Hematopoietic multipotent progenitor cell treated with erythropoietin and hydrocortisone succinate and interleukin-3 and kit ligand, for 6 days (in vitro differentiated cells): ENCODE results near the gene CAP1.
"Not testable (repeated sequence)": the region's sequence is repeated elsewhere in the genome, so short reads cannot be mapped to it uniquely, and the experiment has no call there.

Experiments
- DNase-seq: peaks from one replicate; pipeline ENCODE4 v3.0.0-alpha.2; 2015

Gene CAP1

DNA sequence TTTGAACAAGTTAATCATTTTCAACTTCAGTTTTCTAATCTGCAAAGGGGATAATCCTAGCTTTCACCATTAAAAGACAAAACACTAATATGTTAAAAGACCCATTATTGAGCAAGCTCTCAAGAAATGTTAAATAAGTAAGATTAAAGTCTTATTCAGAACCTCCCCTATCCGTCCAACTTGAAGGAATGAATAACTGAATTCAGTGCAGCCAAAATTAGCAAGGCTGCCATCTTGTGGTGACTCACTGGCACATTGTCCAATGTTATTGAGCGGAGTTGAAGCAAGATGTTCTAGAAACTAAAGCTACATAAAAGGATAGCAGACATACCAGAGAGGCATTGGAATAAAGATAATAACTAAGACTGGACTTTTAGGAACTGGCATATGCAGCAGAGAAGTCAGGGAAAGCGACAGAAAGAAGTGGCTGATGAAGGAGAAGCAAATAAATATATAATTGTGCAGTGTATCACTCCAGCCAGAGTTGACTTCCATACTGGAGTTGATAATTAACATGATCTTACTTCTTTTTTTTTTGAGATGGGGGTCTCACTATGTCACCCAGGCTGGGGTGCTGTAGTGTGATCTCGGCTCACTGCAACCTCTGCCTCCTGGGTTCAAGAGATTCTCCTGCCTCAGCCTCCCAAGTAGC lies 8.2 kb upstream of the CAP1 start:
- DNase-seq = peak; percentile 85

DNA sequence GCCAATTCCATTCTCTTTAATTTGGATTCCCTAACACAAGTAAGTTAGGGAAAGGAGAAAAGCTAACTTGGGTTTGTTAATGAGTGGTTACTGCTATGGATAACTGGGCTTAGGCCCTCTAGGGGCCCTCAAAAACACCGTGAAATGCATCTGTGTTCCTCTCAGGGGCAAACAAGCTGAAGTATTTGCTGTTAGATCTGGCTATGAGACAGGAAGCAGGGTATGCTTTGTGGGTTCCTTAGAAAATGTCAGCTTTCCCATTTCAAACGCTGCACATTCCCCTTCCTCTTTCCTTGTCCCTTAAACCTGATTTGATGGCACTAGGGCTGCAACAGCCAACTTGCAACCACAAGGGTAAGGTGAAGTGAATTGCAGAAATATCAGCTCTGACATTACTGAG lies 5.7 kb upstream of the CAP1 start:
- DNase-seq = peak; percentile 46

DNA sequence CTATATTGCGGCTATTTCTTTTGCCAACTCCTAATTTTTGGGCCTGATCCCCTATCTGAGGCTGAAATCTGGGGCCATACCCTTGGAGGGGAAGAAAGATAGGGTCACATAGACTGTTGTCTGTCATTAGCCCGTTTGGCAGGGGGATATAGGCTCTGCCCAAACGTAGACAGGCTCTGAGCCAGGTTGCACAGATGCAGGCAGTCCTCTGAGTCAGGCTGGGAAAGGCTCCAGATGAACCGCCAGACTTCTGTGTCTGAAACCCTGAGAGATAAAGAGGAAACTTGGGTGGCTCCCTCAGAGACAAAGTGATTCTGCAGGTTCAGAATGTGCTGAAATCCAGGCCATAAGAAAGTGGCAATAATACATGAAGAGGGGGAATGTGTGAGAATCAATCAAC lies 4.0 kb upstream of the CAP1 start:
- DNase-seq = peak; percentile 98

DNA sequence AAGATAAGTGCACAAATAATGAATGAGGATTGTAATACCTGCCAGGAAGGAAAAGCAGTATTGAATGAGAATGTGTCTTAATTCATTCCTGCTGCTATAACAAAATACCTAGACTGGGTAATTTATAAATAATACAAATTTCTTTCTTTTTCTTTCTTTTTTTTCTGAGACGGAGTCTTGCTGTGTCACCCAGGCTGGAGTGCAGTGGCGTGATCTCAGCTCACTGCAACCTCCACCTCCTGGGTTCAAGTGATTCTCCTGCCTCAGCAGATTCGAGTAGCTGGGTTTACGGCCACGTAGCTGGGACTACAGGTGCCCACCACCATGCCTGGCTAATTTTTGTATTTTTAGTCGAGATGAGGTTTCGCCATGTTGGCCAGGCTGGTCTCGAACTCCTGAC lies 3.3 kb upstream of the CAP1 start:
- DNase-seq = not testable (repeated sequence)

DNA sequence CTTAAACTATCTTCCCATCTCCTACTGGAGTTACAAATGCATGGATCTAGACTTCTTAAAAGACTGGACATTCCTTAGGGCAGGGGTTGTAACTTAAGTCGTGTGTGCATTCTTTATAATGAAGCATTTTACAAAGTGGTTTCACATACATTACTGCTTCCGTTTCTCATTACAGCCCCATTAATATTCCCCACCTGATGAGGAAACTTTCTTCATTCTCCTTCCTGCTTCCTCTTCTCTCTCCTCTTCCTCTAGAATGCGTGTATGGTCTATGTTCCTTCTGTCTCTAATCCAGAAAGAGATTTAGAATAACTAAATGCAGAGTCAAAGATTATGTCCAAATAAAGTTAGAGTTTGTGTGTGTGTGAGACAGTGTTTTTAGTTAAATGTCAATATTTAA lies 1.8 kb upstream of the CAP1 start:
- DNase-seq = no peak

DNA sequence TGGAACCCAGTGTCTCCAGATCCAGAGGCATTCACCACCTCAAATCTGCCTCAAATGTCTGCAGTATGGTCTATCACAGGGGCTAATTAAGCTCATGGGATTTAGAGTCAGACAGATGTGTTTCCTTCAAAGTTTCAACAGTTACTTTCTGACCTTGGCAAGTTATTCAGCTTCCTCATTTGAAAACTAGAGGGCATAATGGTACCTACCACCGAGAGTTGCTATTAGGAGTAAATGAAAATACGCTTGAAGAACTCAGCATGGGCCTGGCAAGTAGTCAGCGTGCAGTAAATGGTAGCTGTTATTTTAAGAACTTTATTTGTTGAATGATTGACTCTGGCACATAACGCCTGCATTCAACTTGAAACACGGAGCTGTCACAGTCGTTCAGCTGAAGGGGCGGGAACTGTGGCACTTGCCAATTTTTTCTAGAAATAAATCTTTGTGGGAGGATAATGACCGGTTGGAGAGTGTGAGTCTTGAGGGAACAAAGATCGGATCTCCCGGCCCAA lies 1.2 kb upstream of the CAP1 start:
- peak; percentile 76 for DNase-seq

DNA sequence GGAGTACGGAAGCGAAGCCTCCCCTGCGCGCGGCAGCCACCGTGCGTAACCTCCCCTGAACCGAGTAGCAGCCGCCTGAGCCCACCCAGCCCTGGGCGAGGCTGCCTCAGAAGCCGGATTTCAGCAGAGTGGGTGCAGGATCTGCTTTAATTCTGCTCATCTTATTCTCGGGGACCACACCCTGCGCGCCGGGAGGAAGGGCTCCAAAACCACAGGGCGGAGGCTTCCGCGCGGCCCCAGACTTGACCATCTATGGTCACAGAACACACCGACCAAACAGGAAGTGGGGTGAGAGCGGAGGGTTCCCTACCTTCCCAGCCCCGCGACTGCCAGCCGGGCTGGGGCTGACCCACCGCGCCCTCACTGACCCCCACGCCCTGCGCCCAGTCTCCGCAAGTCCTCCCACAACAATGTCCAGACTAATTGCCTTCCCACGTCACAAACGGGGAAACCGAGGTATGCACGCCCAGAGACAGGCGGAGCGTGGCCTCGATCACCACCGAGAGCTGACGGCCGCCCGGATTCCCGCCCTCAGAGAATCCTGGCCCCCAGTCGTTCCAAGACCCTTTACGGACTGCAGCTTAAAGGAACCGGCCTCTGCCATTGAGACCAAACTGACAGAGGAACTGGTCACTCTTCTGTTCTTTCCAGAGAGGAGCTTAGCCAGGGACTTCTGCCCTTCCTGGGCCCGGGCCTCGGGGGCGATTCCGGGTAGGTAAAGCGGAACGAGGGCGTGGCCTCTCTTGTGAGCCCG lies 595 bp upstream of the CAP1 start:
- peak; percentile 93 for DNase-seq

DNA sequence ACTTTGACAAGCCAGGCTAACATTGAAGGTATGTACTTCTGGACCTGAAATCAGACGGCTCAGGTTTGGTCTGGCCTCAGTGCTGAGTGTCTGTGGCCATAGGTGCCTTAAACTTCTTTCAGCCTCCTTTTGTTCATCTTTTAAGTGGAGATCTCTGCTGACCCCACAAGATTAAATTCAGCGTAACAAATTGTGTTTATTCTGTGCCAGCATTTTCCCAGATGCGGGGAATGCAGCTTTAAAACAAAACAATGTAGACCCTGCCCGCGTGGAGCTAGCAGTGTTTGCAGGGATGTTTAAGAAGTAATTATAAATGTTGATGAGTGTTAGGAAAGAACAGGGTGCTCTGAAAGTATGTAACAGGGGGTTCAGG lies 923 bp downstream of the CAP1 start:
- DNase-seq = no peak

DNA sequence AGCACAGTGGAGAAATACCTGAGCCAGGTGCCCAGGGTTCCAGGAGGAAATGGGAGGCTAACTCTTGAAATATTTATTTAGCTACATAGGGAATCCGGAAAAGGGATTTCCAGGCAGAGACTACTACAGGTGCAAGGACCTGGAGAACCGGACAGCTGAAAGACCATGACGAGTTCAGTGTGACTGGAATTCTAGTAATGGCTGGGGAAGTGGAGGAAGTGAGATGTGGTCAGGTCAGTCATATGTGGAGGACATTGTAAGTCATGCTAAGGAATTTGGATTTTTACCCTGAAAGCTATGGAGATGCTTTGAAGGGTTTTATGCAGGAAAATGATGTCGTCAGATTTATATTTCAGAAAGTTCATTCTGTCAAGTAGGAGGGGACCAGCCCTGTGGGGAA lies 1.8 kb downstream of the CAP1 start:
- no peak for DNase-seq

DNA sequence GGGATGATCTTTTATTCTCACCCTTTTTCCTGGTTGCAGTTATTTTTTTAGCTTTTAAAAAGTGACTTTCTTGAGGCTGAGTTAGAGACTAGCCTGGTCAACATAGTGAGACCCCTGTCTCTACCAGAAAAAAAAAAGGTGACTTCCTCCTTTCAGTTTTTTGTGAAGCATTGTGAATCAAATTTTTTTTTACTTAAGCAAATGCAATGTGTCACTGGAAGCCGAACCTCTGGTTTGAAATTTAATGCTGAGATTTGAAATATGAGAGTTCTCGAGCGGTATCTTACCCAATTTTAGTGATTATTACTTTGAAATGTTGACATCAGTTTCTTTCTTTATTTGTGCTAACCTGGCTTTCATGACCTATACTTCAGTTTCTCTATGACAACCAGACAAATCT lies 3.6 kb downstream of the CAP1 start:
- DNase-seq = no peak

DNA sequence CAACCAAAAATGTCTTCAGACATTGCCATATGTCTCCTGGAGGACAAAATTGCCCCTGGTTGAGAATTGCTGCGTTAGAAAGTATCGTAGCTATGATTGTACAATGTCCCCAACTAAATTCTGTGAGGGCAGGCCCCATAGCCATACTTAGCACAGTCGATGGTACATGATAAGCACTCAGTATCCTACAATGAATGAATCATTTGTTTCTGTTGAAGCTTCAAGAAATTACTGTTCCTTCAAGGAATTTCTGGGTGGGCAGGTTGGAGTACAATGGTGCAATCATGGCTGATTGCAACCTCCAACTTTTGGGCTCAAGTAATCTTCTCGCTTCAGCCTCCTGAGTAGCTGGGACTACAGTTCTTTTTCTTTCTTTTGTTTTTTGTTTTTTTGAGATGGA lies 4.7 kb downstream of the CAP1 start:
- DNase-seq = no peak

DNA sequence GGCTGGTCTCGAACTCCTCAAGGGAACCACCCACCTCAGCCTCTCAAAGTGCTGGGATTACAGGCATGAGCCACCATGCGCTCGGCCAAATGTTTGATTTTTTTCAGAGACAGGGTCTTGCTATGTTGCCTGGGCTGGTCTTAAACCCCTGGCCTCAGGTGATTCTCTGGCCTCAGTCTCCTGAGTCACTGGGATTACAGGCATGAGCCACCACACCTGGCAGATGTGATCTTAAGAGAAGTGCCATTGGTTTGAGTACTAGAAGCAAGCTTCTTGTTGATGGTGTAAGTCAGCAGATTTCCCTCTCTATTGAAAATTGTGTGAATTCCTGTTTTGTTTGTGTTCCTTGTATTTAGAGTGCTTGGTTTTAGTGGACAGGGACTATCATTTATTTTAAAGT lies 5.2 kb downstream of the CAP1 start:
- no peak for DNase-seq

DNA sequence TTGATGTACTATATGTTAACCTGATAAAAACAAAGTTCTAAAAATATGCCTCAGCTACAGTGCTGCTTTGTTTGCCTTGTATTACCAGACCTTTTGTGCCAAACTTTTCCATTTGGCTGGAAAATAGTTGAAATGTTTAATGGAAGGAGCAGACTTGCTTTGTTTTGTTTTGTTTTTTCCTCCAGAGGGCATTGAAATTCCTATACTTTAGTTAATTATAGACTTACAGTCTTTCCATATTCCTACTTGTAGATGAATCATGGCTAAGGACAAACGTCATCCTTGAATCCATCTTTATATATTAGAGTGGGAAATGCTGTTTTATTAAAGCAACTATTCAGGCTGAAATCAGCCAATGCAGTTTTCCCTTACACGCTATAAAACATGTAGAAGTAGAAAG lies 6.7 kb downstream of the CAP1 start:
- DNase-seq = no peak

DNA sequence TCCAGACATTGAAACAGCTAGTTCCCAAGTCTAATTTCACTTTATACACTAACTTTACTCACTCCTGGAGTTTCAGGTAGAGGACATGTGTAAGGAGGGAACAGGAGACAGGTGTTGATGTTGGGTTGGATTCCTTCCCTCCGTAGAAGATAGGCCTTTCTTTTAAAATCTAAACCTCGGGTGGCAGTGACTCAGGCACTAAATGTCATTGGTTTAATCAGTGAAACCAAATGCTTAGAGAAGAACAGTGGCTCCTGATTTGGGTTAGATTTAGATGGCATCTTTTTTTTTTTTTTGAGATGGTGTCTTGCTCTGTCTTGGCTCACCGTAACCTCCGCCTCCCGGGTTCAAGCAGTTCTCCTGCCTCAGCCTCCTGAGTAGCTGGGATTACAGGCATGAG lies 7.2 kb downstream of the CAP1 start:
- no peak for DNase-seq

DNA sequence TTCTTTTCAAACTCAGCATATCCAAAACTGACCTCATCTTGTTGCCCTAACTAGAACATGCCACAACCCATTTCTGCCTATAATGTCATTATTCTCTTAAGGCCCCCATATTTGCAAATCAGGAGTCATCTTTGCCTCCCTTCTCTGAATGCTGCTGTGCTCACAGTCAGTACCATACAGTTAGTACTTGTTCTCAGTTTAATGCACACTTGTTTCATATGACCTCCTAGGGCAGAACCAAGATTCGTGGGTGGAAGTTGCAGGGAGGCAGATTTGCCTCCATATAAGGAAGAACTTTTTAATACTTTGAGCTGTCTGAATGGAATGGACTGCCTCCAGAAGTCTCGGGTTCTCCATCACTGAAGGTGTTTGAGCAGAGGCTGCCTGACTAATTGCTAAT lies 9.2 kb downstream of the CAP1 start:
- DNase-seq = no peak

DNA sequence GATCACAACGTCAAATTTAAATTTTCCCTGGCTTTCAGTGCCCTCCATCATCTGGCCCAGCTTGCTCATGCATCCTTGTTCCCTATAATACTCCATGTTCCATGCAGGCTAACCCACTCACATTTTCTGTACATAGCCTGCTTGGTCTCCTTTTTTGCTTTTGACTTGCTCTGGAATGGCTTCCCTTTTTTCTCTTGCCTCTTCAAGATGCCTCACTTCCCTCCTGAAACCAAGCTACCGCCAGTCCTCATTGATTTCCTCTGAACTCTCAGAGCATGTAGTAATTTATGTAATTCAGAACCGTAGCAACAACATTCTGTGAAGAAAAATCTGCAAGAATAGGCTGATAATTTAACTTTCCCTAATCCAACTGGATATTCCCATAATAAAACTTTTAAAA lies 10.3 kb downstream of the CAP1 start:
- no peak for DNase-seq

DNA sequence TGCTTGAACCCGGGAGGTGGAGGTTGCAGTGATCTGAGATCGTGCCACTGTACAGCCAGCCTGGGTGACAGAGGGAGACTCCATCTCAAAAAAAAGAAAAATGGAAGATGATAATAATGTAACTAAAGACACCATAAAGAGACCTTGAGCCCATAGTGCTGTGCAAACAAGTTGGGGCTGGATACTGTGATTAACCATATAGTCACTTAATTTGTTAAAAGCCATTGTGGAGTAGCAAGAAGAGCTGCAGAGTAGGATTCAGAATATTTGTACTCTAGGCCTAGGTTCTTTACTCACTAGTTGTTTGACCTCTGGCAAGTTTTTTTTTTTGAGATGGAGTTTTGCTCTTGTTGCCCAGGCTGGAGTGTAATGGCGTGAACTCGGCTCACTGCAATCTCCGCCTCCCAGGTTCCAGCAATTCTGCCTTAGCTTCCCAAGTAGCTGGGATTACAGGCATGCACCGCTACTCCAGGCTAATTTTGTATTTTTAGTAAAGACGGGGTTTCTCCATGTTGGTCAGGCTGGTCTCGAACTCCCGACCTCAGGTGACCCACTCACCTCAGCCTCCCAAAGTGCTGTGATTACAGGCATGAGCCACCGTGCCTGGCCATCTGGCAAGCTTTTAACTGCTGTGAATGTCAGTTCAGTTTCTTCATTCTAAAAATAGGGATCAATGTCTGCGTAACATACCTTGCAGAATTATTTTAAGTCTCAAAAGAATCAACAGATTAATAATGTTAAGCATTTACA lies 12.8 kb downstream of the CAP1 start:
- no peak for DNase-seq

DNA sequence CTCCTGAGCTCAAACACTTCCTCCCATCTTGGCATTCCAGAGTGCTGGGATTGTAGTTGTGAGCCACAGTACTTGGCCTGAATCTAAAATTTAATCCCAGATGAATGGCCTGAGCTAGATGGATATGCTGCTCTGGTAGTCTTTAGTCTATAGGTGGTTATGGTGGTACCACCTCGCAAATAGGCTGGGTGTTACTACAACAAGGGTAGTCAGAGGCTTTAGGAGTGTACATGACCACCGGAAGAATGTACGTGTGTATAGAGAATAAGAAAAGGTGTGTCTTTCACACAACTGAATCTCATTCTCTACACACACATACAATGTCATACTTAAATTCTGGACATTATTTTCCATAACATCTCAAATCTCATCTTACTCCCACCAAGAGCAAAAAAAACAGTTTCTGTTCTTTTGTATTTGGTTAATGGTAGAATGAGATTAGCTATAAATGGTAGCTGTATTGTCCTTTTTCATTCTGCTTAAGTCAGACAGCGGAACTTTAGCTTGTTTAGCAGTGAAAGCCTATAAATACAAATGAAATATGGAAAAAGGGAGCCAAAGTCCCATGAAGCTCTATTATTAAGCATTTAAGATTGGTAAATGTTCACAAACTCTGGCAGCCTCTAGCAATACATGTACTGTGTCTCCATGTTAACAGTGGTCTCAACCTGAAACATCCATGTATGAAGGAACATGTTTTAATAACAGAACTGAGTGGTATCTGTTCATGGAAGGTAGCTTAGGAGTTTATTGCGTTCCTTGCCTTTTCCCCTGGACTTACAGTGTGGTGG lies 16.2 kb downstream of the CAP1 start:
- DNase-seq = no peak

DNA sequence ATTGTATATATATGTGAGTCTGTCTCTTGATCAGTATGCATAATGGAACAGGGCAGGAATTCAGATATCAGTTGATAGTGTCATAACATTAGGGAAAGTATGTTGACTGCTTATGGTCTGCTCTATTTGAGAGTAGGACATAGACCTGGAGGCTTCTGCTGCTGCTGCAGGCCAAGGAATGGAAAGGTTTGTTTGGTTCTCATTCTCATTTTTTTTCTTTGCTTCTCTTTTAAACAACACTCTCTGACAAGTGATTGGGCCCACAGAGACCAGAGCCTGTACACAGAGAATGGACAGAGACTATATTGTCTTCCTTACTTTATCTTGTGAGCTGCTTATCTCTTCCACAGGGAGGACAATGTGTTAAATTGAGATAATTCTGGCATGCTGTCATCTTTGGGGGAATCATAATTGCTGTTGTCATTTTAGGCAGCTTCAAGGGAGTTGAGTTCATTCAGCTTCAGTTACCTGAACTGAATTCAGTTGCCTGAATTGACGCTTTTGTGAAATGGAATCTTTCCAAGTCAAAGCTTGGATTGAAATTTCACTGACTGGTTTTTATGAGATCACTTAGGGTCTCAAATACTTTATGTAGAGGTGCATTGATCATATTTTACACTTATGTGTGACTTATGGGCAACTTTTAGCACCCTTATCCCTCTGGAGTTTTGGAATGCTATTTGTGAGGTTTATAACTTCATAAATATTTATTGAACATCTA lies 16.9 kb downstream of the CAP1 start:
- peak; percentile 91 for DNase-seq

DNA sequence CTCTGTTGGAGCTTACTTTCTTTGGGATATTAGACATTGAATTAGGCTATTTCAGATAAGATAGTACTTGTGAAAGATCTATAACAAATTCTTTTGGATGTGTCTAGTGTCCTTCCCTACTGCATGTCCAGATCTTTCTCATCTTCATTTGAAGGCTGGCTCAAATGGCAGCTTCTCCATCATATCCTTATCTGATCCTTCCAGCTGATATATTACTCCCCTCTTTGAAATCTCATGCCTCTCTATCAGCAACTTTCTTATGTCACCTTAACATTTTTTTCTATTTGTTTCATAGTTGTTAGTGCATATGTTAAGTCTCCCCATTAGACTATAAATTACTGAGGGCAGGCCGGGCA lies 17.5 kb downstream of the CAP1 start:
- DNase-seq = no peak

DNA sequence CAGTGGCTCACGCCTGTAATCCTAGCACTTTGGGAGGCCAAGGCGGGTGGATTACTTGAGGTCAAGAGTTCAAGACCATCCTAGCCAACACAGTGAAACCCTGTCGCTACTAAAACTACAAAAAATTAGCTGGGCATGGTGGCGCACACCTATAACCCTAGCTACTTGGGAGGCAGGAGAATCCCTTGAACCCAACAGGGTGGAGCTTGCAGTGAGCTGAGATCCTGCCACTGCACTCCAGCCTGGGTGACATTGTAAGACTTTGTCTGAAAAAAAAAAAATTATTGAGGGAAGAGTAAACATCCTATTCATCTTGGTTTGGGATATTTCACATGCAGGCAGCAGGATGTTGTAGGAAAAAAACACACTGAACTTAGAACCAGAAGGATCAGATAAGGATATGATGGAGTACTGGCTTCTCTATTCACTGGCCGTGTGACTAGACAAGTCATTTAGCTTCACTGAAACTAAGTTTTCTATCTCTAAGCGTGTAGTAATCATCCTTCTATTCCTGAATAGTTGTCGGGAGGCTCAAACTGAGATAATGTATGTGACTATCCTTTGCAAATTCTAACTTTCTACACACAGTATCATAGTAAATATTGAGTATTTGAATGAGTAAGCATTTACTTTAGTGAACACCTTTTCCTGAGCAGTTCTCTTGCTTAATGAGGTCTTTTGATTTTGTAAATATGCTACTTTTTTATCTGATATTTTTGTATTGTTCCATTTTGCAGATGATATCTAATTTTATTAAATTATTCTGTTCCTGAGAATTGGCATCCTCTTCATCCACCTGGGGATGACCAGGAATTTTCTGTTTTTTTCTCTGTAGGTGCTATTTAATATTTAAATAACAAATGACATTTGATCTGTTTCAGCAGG lies 18.2 kb downstream of the CAP1 start:
- peak; percentile 44 for DNase-seq
